Suprapubic skin (tissue), 3 donors: ENCODE data around the gene SMC4.

Experiments
- POLR2A ChIP-seq, 2 donors: fragments of 450-650 bp; IDR thresholded peaks; one replicate each; pipeline ENCODE4 v1.6.1; 2017; ENCODE audit warnings: antibody characterized with exemption in 2 of 2, mild to moderate bottlenecking in 2 of 2, moderate library complexity in 2 of 2
- TF ChIP-seq, protein P1 (sequence below), 2 donors: fragments of 200-600 bp in 1 of 2; fragments of 450-650 bp in 1 of 2; sonication (generic) in 1 of 2; IDR thresholded peaks; one replicate each; pipeline ENCODE4 v1.5.1; 2016 to 2019; ENCODE audit warnings: antibody characterized with exemption in 2 of 2, mild to moderate bottlenecking in 1 of 2, moderate library complexity in 1 of 2

DNA sequence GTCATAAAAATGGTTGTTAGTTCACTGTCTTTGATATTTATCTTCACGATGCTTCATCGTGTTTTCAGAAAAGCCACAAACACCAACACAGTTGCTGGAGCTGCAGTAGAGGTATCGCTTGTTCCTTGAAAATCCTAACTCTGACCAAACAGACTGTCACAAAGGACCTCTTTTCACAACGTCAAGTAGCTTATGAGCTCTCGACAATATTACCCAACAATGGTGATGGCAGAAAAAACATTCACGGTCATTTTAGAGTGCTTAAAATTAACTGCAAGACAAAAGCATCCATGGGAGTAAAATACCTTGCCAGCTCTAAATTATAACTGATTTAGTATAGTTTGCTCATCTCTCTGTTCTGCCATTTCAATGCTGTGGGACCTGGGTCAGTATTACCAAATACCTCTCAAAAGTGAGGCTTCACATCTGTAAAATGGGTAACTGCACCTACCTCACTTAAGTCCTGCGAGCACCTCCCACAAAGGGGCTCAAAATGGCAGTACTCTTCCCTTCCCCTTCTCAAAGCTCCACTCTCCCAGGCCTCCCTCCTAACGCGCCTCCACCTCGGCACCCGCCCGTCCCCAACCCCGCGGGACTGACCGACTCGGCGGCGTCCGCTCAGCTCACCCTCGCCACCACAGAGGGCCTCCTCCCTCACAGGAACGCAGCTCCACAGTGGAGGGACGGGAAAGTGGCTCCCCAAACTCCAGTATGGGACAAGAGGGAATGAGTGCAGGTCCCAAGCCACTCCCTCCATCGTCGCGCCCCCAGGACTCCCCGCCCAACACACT, 49.6 kb downstream of the SMC4 start:
- TF ChIP-seq, protein P1, sequence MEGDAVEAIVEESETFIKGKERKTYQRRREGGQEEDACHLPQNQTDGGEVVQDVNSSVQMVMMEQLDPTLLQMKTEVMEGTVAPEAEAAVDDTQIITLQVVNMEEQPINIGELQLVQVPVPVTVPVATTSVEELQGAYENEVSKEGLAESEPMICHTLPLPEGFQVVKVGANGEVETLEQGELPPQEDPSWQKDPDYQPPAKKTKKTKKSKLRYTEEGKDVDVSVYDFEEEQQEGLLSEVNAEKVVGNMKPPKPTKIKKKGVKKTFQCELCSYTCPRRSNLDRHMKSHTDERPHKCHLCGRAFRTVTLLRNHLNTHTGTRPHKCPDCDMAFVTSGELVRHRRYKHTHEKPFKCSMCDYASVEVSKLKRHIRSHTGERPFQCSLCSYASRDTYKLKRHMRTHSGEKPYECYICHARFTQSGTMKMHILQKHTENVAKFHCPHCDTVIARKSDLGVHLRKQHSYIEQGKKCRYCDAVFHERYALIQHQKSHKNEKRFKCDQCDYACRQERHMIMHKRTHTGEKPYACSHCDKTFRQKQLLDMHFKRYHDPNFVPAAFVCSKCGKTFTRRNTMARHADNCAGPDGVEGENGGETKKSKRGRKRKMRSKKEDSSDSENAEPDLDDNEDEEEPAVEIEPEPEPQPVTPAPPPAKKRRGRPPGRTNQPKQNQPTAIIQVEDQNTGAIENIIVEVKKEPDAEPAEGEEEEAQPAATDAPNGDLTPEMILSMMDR (IDR thresholded peaks at IDR 0.05), result no peak
- TF ChIP-seq POLR2A (IDR thresholded peaks at IDR 0.05), result no peak
